ENCODE results near the gene GPBP1.

GRCh38 chr5:57166276-57166675 is 7.6 kb upstream of the GPBP1 start:
- TF ChIP-seq POLR2A (IDR thresholded peaks at IDR 0.05; ENCODE audit: low read depth, low read length) (no peak), POLR2AphosphoS5 (IDR thresholded peaks at IDR 0.05; ENCODE audit: low read depth, low read length) (no peak), PAX5 (IDR thresholded peaks at IDR 0.05; ENCODE audit: insufficient read depth, low read length, severe bottlenecking) (no peak), TAF1 (IDR thresholded peaks at IDR 0.05; ENCODE audit: low read depth, low read length) (no peak)

Measured in GM12891 (cell line).